HG03432 (cell line): Measurements from ENCODE around the gene CLEC16A.

Experiments
- ATAC-seq: cut with Tn5 transposase; IDR thresholded peaks from one replicate; pipeline ENCODE4 v1.9.1; 2021; ENCODE audit warnings: mild to moderate bottlenecking, moderate library complexity; ENCODE audit not compliant: unreplicated experiment

CLEC16A gene

GRCh38 chr16:11225677-11226549 lies 281.5 kb downstream of the CLEC16A start:
- ATAC-seq, result no peak

GRCh38 chr16:11229432-11229831 lies 285.1 kb downstream of the CLEC16A start:
- ATAC-seq, result no peak

- ATAC-seq, result no peak
Measured at GRCh38 chr16:11229906-11230305, 285.5 kb downstream of the CLEC16A start.

GRCh38 chr16:11231367-11231970 lies 287.1 kb downstream of the CLEC16A start:
- ATAC-seq, result no peak
